Measurements from ENCODE around the gene LDLR. TPM values are rescaled to one million over a fixed set of nuclear protein-coding genes. Genes with fewer than 3 reads are reported as not detected.
"Not testable (repeated sequence)": the region's sequence is repeated elsewhere in the genome, so short reads cannot be mapped to it uniquely, and the experiment has no call there.

The LDLR gene
- total RNA-seq, 3 donors from 2014 or later: 36.2 to 40.7 (median 39.0) TPM

- Mint-ChIP-seq H3K27me3 (ENCODE audit: low read depth) (no peaks in the 10 kb centered on the region), H3K36me3 (ENCODE audit: insufficient read depth) (peaks cover 3% of the 10 kb centered on the region), H3K4me1 (ENCODE audit: low read depth) (no peaks in the 10 kb centered on the region), H3K4me3 (no peak overlapping the region), H3K9me3 (no peaks in the 10 kb centered on the region)
- ATAC-seq: no peak
- DNase-seq: no peak
These were observed 27.3 kb upstream of the LDLR start for GRCh38 chr19:11061952-11062351.

GRCh38 chr19:11063434-11063833 lies 25.8 kb upstream of the LDLR start:
- H3K36me3 Mint-ChIP-seq (ENCODE audit: insufficient read depth): peaks cover 6% of the 10 kb centered on the region
- no peaks in the 10 kb centered on the region for H3K27me3 Mint-ChIP-seq (ENCODE audit: low read depth)
- no peak for DNase-seq
- H3K4me1 Mint-ChIP-seq (ENCODE audit: low read depth): no peaks in the 10 kb centered on the region
- H3K9me3 Mint-ChIP-seq: no peaks in the 10 kb centered on the region
- ATAC-seq: no peak
- no peak overlapping the region for H3K4me3 Mint-ChIP-seq

- DNase-seq (no peak), ATAC-seq (no peak)
- H3K36me3 Mint-ChIP-seq (ENCODE audit: insufficient read depth): peaks cover 6% of the 10 kb centered on the region
- H3K4me1 Mint-ChIP-seq (ENCODE audit: low read depth): no peaks in the 10 kb centered on the region
- H3K9me3 Mint-ChIP-seq: no peaks in the 10 kb centered on the region
- no peak overlapping the region for H3K4me3 Mint-ChIP-seq
- no peaks in the 10 kb centered on the region for H3K27me3 Mint-ChIP-seq (ENCODE audit: low read depth)
These were observed 24.4 kb upstream of the LDLR start for GRCh38 chr19:11064831-11065303.

GRCh38 chr19:11066326-11066725 lies 22.9 kb upstream of the LDLR start:
- peaks cover 6% of the 10 kb centered on the region for H3K36me3 Mint-ChIP-seq (ENCODE audit: insufficient read depth)
- no peak overlapping the region for H3K4me3 Mint-ChIP-seq
- H3K27me3 Mint-ChIP-seq (ENCODE audit: low read depth): no peaks in the 10 kb centered on the region
- no peaks in the 10 kb centered on the region for H3K9me3 Mint-ChIP-seq
- DNase-seq: no peak
- no peak for ATAC-seq
- no peaks in the 10 kb centered on the region for H3K4me1 Mint-ChIP-seq (ENCODE audit: low read depth)

GRCh38 chr19:11067356-11068113 lies 21.7 kb upstream of the LDLR start:
- no peak for ATAC-seq
- Mint-ChIP-seq H3K27me3 (ENCODE audit: low read depth) (no peaks in the 10 kb centered on the region), H3K36me3 (ENCODE audit: insufficient read depth) (peaks cover 6% of the 10 kb centered on the region), H3K4me1 (ENCODE audit: low read depth) (no peaks in the 10 kb centered on the region), H3K4me3 (no peak overlapping the region), H3K9me3 (no peaks in the 10 kb centered on the region)
- DNase-seq: no peak

GRCh38 chr19:11069561-11069960 lies 19.7 kb upstream of the LDLR start:
- no peaks in the 10 kb centered on the region for H3K9me3 Mint-ChIP-seq
- DNase-seq (no peak), ATAC-seq (no peak)
- no peak overlapping the region for H3K4me3 Mint-ChIP-seq
- H3K4me1 Mint-ChIP-seq (ENCODE audit: low read depth): peaks cover 5% of the 10 kb centered on the region
- peaks cover 6% of the 10 kb centered on the region for H3K36me3 Mint-ChIP-seq (ENCODE audit: insufficient read depth)
- no peaks in the 10 kb centered on the region for H3K27me3 Mint-ChIP-seq (ENCODE audit: low read depth)

GRCh38 chr19:11070123-11070522 lies 19.1 kb upstream of the LDLR start:
- peaks cover 5% of the 10 kb centered on the region for H3K36me3 Mint-ChIP-seq (ENCODE audit: insufficient read depth)
- H3K4me3 Mint-ChIP-seq: no peak overlapping the region
- H3K4me1 Mint-ChIP-seq (ENCODE audit: low read depth): peaks cover 7% of the 10 kb centered on the region
- no peak for ATAC-seq
- H3K27me3 Mint-ChIP-seq (ENCODE audit: low read depth): no peaks in the 10 kb centered on the region
- DNase-seq: no peak
- no peaks in the 10 kb centered on the region for H3K9me3 Mint-ChIP-seq

GRCh38 chr19:11073568-11073967 lies 15.7 kb upstream of the LDLR start:
- no peaks in the 10 kb centered on the region for H3K27me3 Mint-ChIP-seq (ENCODE audit: low read depth)
- H3K9me3 Mint-ChIP-seq: no peaks in the 10 kb centered on the region
- DNase-seq: no peak
- no peaks in the 10 kb centered on the region for H3K36me3 Mint-ChIP-seq (ENCODE audit: insufficient read depth)
- H3K4me1 Mint-ChIP-seq (ENCODE audit: low read depth): peaks cover 7% of the 10 kb centered on the region
- ATAC-seq: no peak
- no peak overlapping the region for H3K4me3 Mint-ChIP-seq

GRCh38 chr19:11076792-11077191 lies 12.5 kb upstream of the LDLR start:
- H3K4me1 Mint-ChIP-seq (ENCODE audit: low read depth); H3K9me3 Mint-ChIP-seq; ATAC-seq; H3K36me3 Mint-ChIP-seq (ENCODE audit: insufficient read depth); H3K4me3 Mint-ChIP-seq; DNase-seq; H3K27me3 Mint-ChIP-seq (ENCODE audit: low read depth): not testable (repeated sequence)

GRCh38 chr19:11078893-11079292 lies 10.4 kb upstream of the LDLR start:
- no peaks in the 10 kb centered on the region for H3K9me3 Mint-ChIP-seq
- DNase-seq (no peak), ATAC-seq (no peak)
- peaks cover 8% of the 10 kb centered on the region for H3K4me1 Mint-ChIP-seq (ENCODE audit: low read depth)
- H3K36me3 Mint-ChIP-seq (ENCODE audit: insufficient read depth): no peaks in the 10 kb centered on the region
- no peak overlapping the region for H3K4me3 Mint-ChIP-seq
- no peaks in the 10 kb centered on the region for H3K27me3 Mint-ChIP-seq (ENCODE audit: low read depth)

GRCh38 chr19:11079999-11080398 lies 9.3 kb upstream of the LDLR start:
- Mint-ChIP-seq H3K4me3 (no peak overlapping the region), H3K36me3 (ENCODE audit: insufficient read depth) (no peaks in the 10 kb centered on the region), H3K27me3 (ENCODE audit: low read depth) (no peaks in the 10 kb centered on the region), H3K4me1 (ENCODE audit: low read depth) (peaks cover 3% of the 10 kb centered on the region), H3K9me3 (no peaks in the 10 kb centered on the region)
- no peak for ATAC-seq
- no peak for DNase-seq

- no peak for DNase-seq
- Mint-ChIP-seq H3K4me3 (no peak overlapping the region), H3K9me3 (no peaks in the 10 kb centered on the region), H3K27me3 (ENCODE audit: low read depth) (no peaks in the 10 kb centered on the region), H3K4me1 (ENCODE audit: low read depth) (peaks cover 31% of the 10 kb centered on the region), H3K36me3 (ENCODE audit: insufficient read depth) (peaks cover 3% of the 10 kb centered on the region)
- ATAC-seq: no peak
These were observed 1.3 kb upstream of the LDLR start for GRCh38 chr19:11087870-11088505.

- Mint-ChIP-seq H3K27me3 (ENCODE audit: low read depth) (no peaks in the 10 kb centered on the region), H3K4me1 (ENCODE audit: low read depth) (peaks cover 38% of the 10 kb centered on the region), H3K9me3 (no peaks in the 10 kb centered on the region), H3K36me3 (ENCODE audit: insufficient read depth) (peaks cover 3% of the 10 kb centered on the region), H3K4me3 (peak overlapping the region; percentile 93)
- DNase-seq (no peak), ATAC-seq (no peak)
These were observed 583 bp upstream of the LDLR start for GRCh38 chr19:11088506-11089253.

- Mint-ChIP-seq H3K4me1 (ENCODE audit: low read depth) (peaks cover 44% of the 10 kb centered on the region), H3K4me3 (peak overlapping the region; percentile 93)
- DNase-seq; H3K36me3 Mint-ChIP-seq (ENCODE audit: insufficient read depth); H3K9me3 Mint-ChIP-seq; H3K27me3 Mint-ChIP-seq (ENCODE audit: low read depth): not testable (repeated sequence)
- peak; percentile 12 to 16 for ATAC-seq
These were observed 676 bp downstream of the LDLR start for GRCh38 chr19:11090014-11090263.
